ENCODE data around the gene DRAM2. TPM values are rescaled to one million over a fixed set of nuclear protein-coding genes. Genes with fewer than 3 reads are reported as not detected.
A peak's percentile ranks its signal among the peaks of the same experiment; 100 is the strongest.
"Not testable (repeated sequence)": the region's sequence is repeated elsewhere in the genome, so short reads cannot be mapped to it uniquely, and the experiment has no call there.

The DRAM2 gene
- total and polyA plus RNA-seq, 2 experiments from 2014 or later: 64.1 to 82.5 TPM

- Histone ChIP-seq H3K4me2 (ENCODE audit: unreplicated experiment) (no peak overlapping the region), H3F3A (ENCODE audit: insufficient read depth) (peaks cover 18% of the 10 kb centered on the region), H3K36me3 (ENCODE audit: low read depth) (no peaks in the 10 kb centered on the region), H3K27me3 (replicated peaks; ENCODE audit: insufficient read depth) (no peaks in the 10 kb centered on the region), H3K27ac (no peak overlapping the region), H3K9me2 (ENCODE audit: insufficient read depth) (peaks cover 6% of the 10 kb centered on the region; the same call in 1 of the 2 replicates), H2AFZ (no peak overlapping the region), H3K9ac (no peak overlapping the region), H4K20me1 (ENCODE audit: insufficient read depth) (no peaks in the 10 kb centered on the region), H3K4me3 (no peak overlapping the region), H3K9me3 (ENCODE audit: low read depth) (no peaks in the 10 kb centered on the region), H3K79me2 (ENCODE audit: insufficient read depth) (no peaks in the 10 kb centered on the region), H3K4me1 (ENCODE audit: insufficient read depth) (peaks cover 33% of the 10 kb centered on the region)
- in situ Hi-C loops (cut with MboI): no loop called here
- WGBS, 2 experiments (ENCODE audit: low coverage in 1 of 2, low lambda C conversion rate in 2 of 2, missing lambda C conversion rate in 2 of 2): 15 to 21% methylated on average over 2 of the region's 2 CpGs
- DNase-seq: no peak
- TF ChIP-seq EZH2phosphoT487 (IDR thresholded peaks at IDR 0.05; ENCODE audit: insufficient read depth, low read depth): no peak
Observed at GRCh38 chr1:111084999-111085398, 54.9 kb downstream of the DRAM2 start.

GRCh38 chr1:111082421-111083203, 57.3 kb downstream of the DRAM2 start:
- no peak overlapping the region for H3K9ac ChIP-seq
- in situ Hi-C loops (cut with MboI): no loop called here
- no peaks in the 10 kb centered on the region for H3K9me3 ChIP-seq (ENCODE audit: low read depth)
- no peaks in the 10 kb centered on the region for H3K79me2 ChIP-seq (ENCODE audit: insufficient read depth)
- 27 to 28% methylated on average over 2 of the region's 2 CpGs for WGBS, 2 experiments (ENCODE audit: low coverage in 1 of 2, low lambda C conversion rate in 2 of 2, missing lambda C conversion rate in 2 of 2)
- no peaks in the 10 kb centered on the region for H3K27me3 ChIP-seq (replicated peaks; ENCODE audit: insufficient read depth)
- H3K4me3 ChIP-seq: peak overlapping the region; percentile 24
- peak overlapping the region; percentile 11; the same call in 1 of the 2 replicates for H2AFZ ChIP-seq
- no peaks in the 10 kb centered on the region for H3K36me3 ChIP-seq (ENCODE audit: low read depth)
- peaks cover 18% of the 10 kb centered on the region for H3F3A ChIP-seq (ENCODE audit: insufficient read depth)
- DNase-seq: peak; percentile 78
- no peak for TF ChIP-seq EZH2 (IDR thresholded peaks at IDR 0.05; ENCODE audit: insufficient read depth, poor library complexity, severe bottlenecking)
- no peak for TF ChIP-seq EZH2phosphoT487 (IDR thresholded peaks at IDR 0.05; ENCODE audit: insufficient read depth, low read depth)
- H4K20me1 ChIP-seq (ENCODE audit: insufficient read depth): no peaks in the 10 kb centered on the region
- H3K27ac ChIP-seq: peak overlapping the region; percentile 45
- H3K4me2 ChIP-seq (ENCODE audit: unreplicated experiment): peak overlapping the region; percentile 56
- H3K4me1 ChIP-seq (ENCODE audit: insufficient read depth): peaks cover 33% of the 10 kb centered on the region
- peaks cover 6% of the 10 kb centered on the region; the same call in 1 of the 2 replicates for H3K9me2 ChIP-seq (ENCODE audit: insufficient read depth)

- Histone ChIP-seq H3F3A (ENCODE audit: insufficient read depth) (peaks cover 18% of the 10 kb centered on the region), H3K4me1 (ENCODE audit: insufficient read depth) (peaks cover 28% of the 10 kb centered on the region)
- H2AFZ ChIP-seq; H3K27me3 ChIP-seq (replicated peaks; ENCODE audit: insufficient read depth); H3K27ac ChIP-seq; H4K20me1 ChIP-seq (ENCODE audit: insufficient read depth); H3K4me2 ChIP-seq (ENCODE audit: unreplicated experiment); H3K36me3 ChIP-seq (ENCODE audit: low read depth); H3K9ac ChIP-seq; H3K9me2 ChIP-seq (ENCODE audit: insufficient read depth); in situ Hi-C loops (cut with MboI); H3K4me3 ChIP-seq; H3K9me3 ChIP-seq (ENCODE audit: low read depth); H3K79me2 ChIP-seq (ENCODE audit: insufficient read depth); DNase-seq: not testable (repeated sequence)
- WGBS, 2 experiments (ENCODE audit: low coverage in 1 of 2, low lambda C conversion rate in 2 of 2, missing lambda C conversion rate in 2 of 2): 61 to 65% methylated on average over 11 of the region's 12 CpGs
Observed at GRCh38 chr1:111079329-111079728, 60.6 kb downstream of the DRAM2 start.

- H3K36me3 ChIP-seq (ENCODE audit: low read depth); H3K4me1 ChIP-seq (ENCODE audit: insufficient read depth); H3K9me3 ChIP-seq (ENCODE audit: low read depth); in situ Hi-C loops (cut with MboI); DNase-seq; H3K4me2 ChIP-seq (ENCODE audit: unreplicated experiment); H3K9me2 ChIP-seq (ENCODE audit: insufficient read depth); H2AFZ ChIP-seq; H3K27me3 ChIP-seq (replicated peaks; ENCODE audit: insufficient read depth); H3K9ac ChIP-seq; H3K4me3 ChIP-seq; H4K20me1 ChIP-seq (ENCODE audit: insufficient read depth); H3F3A ChIP-seq (ENCODE audit: insufficient read depth); H3K79me2 ChIP-seq (ENCODE audit: insufficient read depth); H3K27ac ChIP-seq: not testable (repeated sequence)
- WGBS, 2 experiments (ENCODE audit: low coverage in 1 of 2, low lambda C conversion rate in 2 of 2, missing lambda C conversion rate in 2 of 2): 26 to 32% methylated on average over 4 of the region's 4 CpGs
Observed at GRCh38 chr1:111077312-111077711, 62.6 kb downstream of the DRAM2 start.

Small RNAs within 50 kb of the gene (small RNA-seq; reads per million reads assigned to genes)
- not detected for gene AL355816.1 (ENCODE audit: low read depth, low replicate concordance)

Other genes with a start within 250 kb of the DRAM2 start
- 17.3 and 19.2 TPM in 2 replicates for gene LRIF1, start 176.2 kb downstream of the DRAM2 start, total RNA-seq (2014; rRNA removed; shearing (Covaris generic))
- 18.0 and 18.6 TPM in 2 replicates for gene LRIF1, start 176.2 kb downstream of the DRAM2 start, polyA plus RNA-seq (2016; fragmentation: Nextera tagmentation; extraction: Ambion mirVana)
- gene CEPT1, start 130 bp upstream of the DRAM2 start, total RNA-seq (2014; rRNA removed; shearing (Covaris generic)): 29.5 and 35.8 TPM in 2 replicates
- gene CEPT1, start 130 bp upstream of the DRAM2 start, polyA plus RNA-seq (2016; fragmentation: Nextera tagmentation; extraction: Ambion mirVana): 28.7 and 30.7 TPM in 2 replicates
- 3.7 and 5.1 TPM in 2 replicates for gene DENND2D, start 60.6 kb upstream of the DRAM2 start, total RNA-seq (2014; rRNA removed; shearing (Covaris generic))
- gene DENND2D, start 60.6 kb upstream of the DRAM2 start, polyA plus RNA-seq (2016; fragmentation: Nextera tagmentation; extraction: Ambion mirVana): 6.2 and 6.6 TPM in 2 replicates
- gene CHI3L2, start 87.6 kb upstream of the DRAM2 start, total RNA-seq (2014; rRNA removed; shearing (Covaris generic)): not detected in 2 replicates
- 0.43 and 0.55 TPM in 2 replicates for gene CHI3L2, start 87.6 kb upstream of the DRAM2 start, polyA plus RNA-seq (2016; fragmentation: Nextera tagmentation; extraction: Ambion mirVana)
- gene CHIA, start 150.8 kb upstream of the DRAM2 start, total RNA-seq (2014; rRNA removed; shearing (Covaris generic)): not detected in 2 replicates
- gene CHIA, start 150.8 kb upstream of the DRAM2 start, polyA plus RNA-seq (2016; fragmentation: Nextera tagmentation; extraction: Ambion mirVana): not detected in 2 replicates